Ectodermal cell (in vitro differentiated cells): ENCODE measurements around the gene RAP1GDS1.
"Not testable (repeated sequence)": the region's sequence is repeated elsewhere in the genome, so short reads cannot be mapped to it uniquely, and the experiment has no call there.

Source experiments
- H3K27ac ChIP-seq: 2 replicates; pipeline ENCODE4 v1.7.0; 2013; ENCODE audit warnings: mild to moderate bottlenecking, low read depth, low read length; ENCODE audit not compliant: insufficient read depth, poor library complexity, severe bottlenecking
- H3K27me3 ChIP-seq: 2 replicates; pipeline ENCODE4 v1.7.0; 2013; ENCODE audit warnings: mild to moderate bottlenecking, low read length; ENCODE audit not compliant: insufficient read depth, control insufficient read depth, poor library complexity, severe bottlenecking
- H3K36me3 ChIP-seq: one replicate; pipeline ENCODE4 v1.7.0; 2013; ENCODE audit warnings: low read length; ENCODE audit not compliant: control insufficient read depth, insufficient read depth
- H3K4me1 ChIP-seq: one replicate; pipeline ENCODE4 v1.7.0; 2013; ENCODE audit warnings: low read length; ENCODE audit not compliant: control insufficient read depth, insufficient read depth
- H3K4me3 ChIP-seq: 2 replicates; pipeline ENCODE4 v1.7.0; 2013; ENCODE audit warnings: low read depth, low read length, control low read depth; ENCODE audit not compliant: insufficient read depth
- H3K9me3 ChIP-seq: 2 replicates; pipeline ENCODE4 v1.7.0; 2013; ENCODE audit warnings: mild to moderate bottlenecking, low read length, moderate library complexity; ENCODE audit not compliant: control insufficient read depth
- WGBS, 2 experiments: methylation state at CpG; one replicate each; pipeline ENCODE4 v1.1.7; 2013; ENCODE audit warnings: missing lambda C conversion rate in 2 of 2; 5-methylcytosine and 5-hydroxymethylcytosine counted together

Gene RAP1GDS1

GRCh38 chr4:98420151-98420550 is 159.0 kb downstream of the RAP1GDS1 start:
- WGBS, 2 experiments: 90 to 94% methylated on average over 3 of the region's 3 CpGs
- not testable (repeated sequence) for H3K27ac ChIP-seq, H3K4me1 ChIP-seq, H3K4me3 ChIP-seq, H3K9me3 ChIP-seq, H3K27me3 ChIP-seq, H3K36me3 ChIP-seq

GRCh38 chr4:98421111-98421510 is 159.9 kb downstream of the RAP1GDS1 start:
- no peaks in the 10 kb centered on the region for H3K9me3 ChIP-seq
- no peak overlapping the region for H3K27ac ChIP-seq
- H3K4me3 ChIP-seq: no peak overlapping the region
- WGBS, 2 experiments: 93 to 98% methylated on average over 5 of the region's 5 CpGs
- no peaks in the 10 kb centered on the region for H3K4me1 ChIP-seq
- peaks cover 5% of the 10 kb centered on the region for H3K36me3 ChIP-seq
- no peaks in the 10 kb centered on the region for H3K27me3 ChIP-seq

- 95 to 97% methylated on average over 4 of the region's 4 CpGs for WGBS, 2 experiments
- Histone ChIP-seq H3K27ac (no peak overlapping the region), H3K4me1 (no peaks in the 10 kb centered on the region), H3K27me3 (no peaks in the 10 kb centered on the region), H3K9me3 (no peaks in the 10 kb centered on the region), H3K36me3 (peaks cover 5% of the 10 kb centered on the region), H3K4me3 (no peak overlapping the region)
Measured at GRCh38 chr4:98423009-98423408, 161.8 kb downstream of the RAP1GDS1 start.

- no peaks in the 10 kb centered on the region for H3K4me1 ChIP-seq
- WGBS, 2 experiments: 91 to 93% methylated on average over 3 to 4 of the region's 4 CpGs
- no peaks in the 10 kb centered on the region for H3K27me3 ChIP-seq
- no peaks in the 10 kb centered on the region for H3K36me3 ChIP-seq
- no peak overlapping the region for H3K27ac ChIP-seq
- no peak overlapping the region for H3K4me3 ChIP-seq
- no peaks in the 10 kb centered on the region for H3K9me3 ChIP-seq
Measured at GRCh38 chr4:98430708-98431403, 169.7 kb downstream of the RAP1GDS1 start.

- Histone ChIP-seq H3K9me3 (no peaks in the 10 kb centered on the region), H3K27ac (no peak overlapping the region), H3K27me3 (no peaks in the 10 kb centered on the region), H3K36me3 (no peaks in the 10 kb centered on the region), H3K4me3 (no peak overlapping the region), H3K4me1 (no peaks in the 10 kb centered on the region)
- WGBS, 2 experiments: no CpG with 5 or more reads among the region's 1 CpG
Measured at GRCh38 chr4:98433691-98434090, 172.5 kb downstream of the RAP1GDS1 start.

GRCh38 chr4:98434816-98435215 is 173.6 kb downstream of the RAP1GDS1 start:
- no peaks in the 10 kb centered on the region for H3K27me3 ChIP-seq
- no peaks in the 10 kb centered on the region for H3K4me1 ChIP-seq
- H3K27ac ChIP-seq: no peak overlapping the region
- WGBS, 2 experiments: 91 to 94% methylated on average over 6 of the region's 6 CpGs
- H3K36me3 ChIP-seq: no peaks in the 10 kb centered on the region
- no peaks in the 10 kb centered on the region for H3K9me3 ChIP-seq
- H3K4me3 ChIP-seq: no peak overlapping the region

GRCh38 chr4:98444371-98444770 is 183.2 kb downstream of the RAP1GDS1 start:
- H3K36me3 ChIP-seq: no peaks in the 10 kb centered on the region
- no peak overlapping the region for H3K4me3 ChIP-seq
- H3K27ac ChIP-seq: no peak overlapping the region
- no peaks in the 10 kb centered on the region for H3K9me3 ChIP-seq
- no peaks in the 10 kb centered on the region for H3K4me1 ChIP-seq
- H3K27me3 ChIP-seq: no peaks in the 10 kb centered on the region

- WGBS, 2 experiments: 92% methylated on average over 9 to 10 of the region's 10 CpGs
- no peaks in the 10 kb centered on the region for H3K4me1 ChIP-seq
- no peaks in the 10 kb centered on the region for H3K36me3 ChIP-seq
- no peak overlapping the region for H3K4me3 ChIP-seq
- H3K27me3 ChIP-seq: no peaks in the 10 kb centered on the region
- H3K27ac ChIP-seq: no peak overlapping the region
- no peaks in the 10 kb centered on the region for H3K9me3 ChIP-seq
Measured at GRCh38 chr4:98446499-98447375, 185.6 kb downstream of the RAP1GDS1 start.

GRCh38 chr4:98447648-98448047 is 186.5 kb downstream of the RAP1GDS1 start:
- Histone ChIP-seq H3K36me3 (no peaks in the 10 kb centered on the region), H3K27me3 (no peaks in the 10 kb centered on the region), H3K4me3 (no peak overlapping the region), H3K9me3 (no peaks in the 10 kb centered on the region), H3K27ac (no peak overlapping the region), H3K4me1 (no peaks in the 10 kb centered on the region)
- 89 to 91% methylated on average over 5 of the region's 5 CpGs for WGBS, 2 experiments

GRCh38 chr4:98448908-98449307 is 187.7 kb downstream of the RAP1GDS1 start:
- Histone ChIP-seq H3K27ac (no peak overlapping the region), H3K4me1 (no peaks in the 10 kb centered on the region), H3K9me3 (no peaks in the 10 kb centered on the region), H3K27me3 (no peaks in the 10 kb centered on the region), H3K36me3 (no peaks in the 10 kb centered on the region), H3K4me3 (no peak overlapping the region)
